KMS-11 (cell line): Measurements from ENCODE around the gene PTTG2.

ENCODE experiments used
- H2AFZ ChIP-seq: fragments of 200-600 bp; sonication (generic); 2 replicates; pipeline ENCODE4 v1.6.1; 2016; ENCODE audit warnings: antibody characterized with exemption, mixed run types, low read depth
- H3K27ac ChIP-seq: fragments of 200-600 bp; sonication (generic); 2 replicates; pipeline ENCODE4 v1.6.1; 2016; ENCODE audit warnings: mild to moderate bottlenecking, mixed run types
- H3K27me3 ChIP-seq: fragments of 200-600 bp; sonication (generic); 2 replicates; pipeline ENCODE4 v1.6.1; 2017; ENCODE audit warnings: mild to moderate bottlenecking, low read depth, mixed run types, moderate library complexity; ENCODE audit not compliant: insufficient read depth
- H3K36me3 ChIP-seq: fragments of 200-600 bp; sonication (generic); 2 replicates; pipeline ENCODE4 v1.6.1; 2017; ENCODE audit warnings: mild to moderate bottlenecking, mixed run types; ENCODE audit not compliant: insufficient read depth
- H3K4me1 ChIP-seq: fragments of 200-600 bp; sonication (generic); 2 replicates; pipeline ENCODE4 v1.6.1; 2016; ENCODE audit warnings: mild to moderate bottlenecking, low read depth, mixed run types; ENCODE audit not compliant: poor library complexity, severe bottlenecking
- H3K4me2 ChIP-seq: fragments of 200-600 bp; sonication (generic); 2 replicates; pipeline ENCODE4 v1.7.0; 2016; ENCODE audit warnings: mild to moderate bottlenecking, mixed run types
- H3K4me3 ChIP-seq: fragments of 200-600 bp; sonication (generic); IDR thresholded peaks from 2 replicates; pipeline ENCODE4 v1.6.1; 2017; ENCODE audit warnings: low read depth, low read length, mixed read lengths; ENCODE audit not compliant: insufficient read depth
- H3K79me2 ChIP-seq: fragments of 200-600 bp; sonication (generic); 2 replicates; pipeline ENCODE4 v1.6.1; 2016; ENCODE audit warnings: low read depth, mixed run types; ENCODE audit not compliant: insufficient read depth
- H3K9ac ChIP-seq: fragments of 200-600 bp; sonication (generic); 2 replicates; pipeline ENCODE4 v1.6.1; 2016; ENCODE audit warnings: mild to moderate bottlenecking, mixed run types
- H4K20me1 ChIP-seq: fragments of 200-600 bp; sonication (generic); 2 replicates; pipeline ENCODE4 v1.6.1; 2016; ENCODE audit warnings: mild to moderate bottlenecking, mixed run types; ENCODE audit not compliant: insufficient read depth
- CTCF ChIP-seq: fragments of 200-600 bp; sonication (generic); conservative IDR thresholded peaks from 2 replicates; pipeline ENCODE4 v1.6.1; 2017; ENCODE audit warnings: low read depth, mild to moderate bottlenecking, antibody characterized with exemption, low read length, moderate library complexity, mixed read lengths

The PTTG2 gene

GRCh38 chr4:37978248-37978924 lies 18.2 kb downstream of the PTTG2 start:
- Histone ChIP-seq H3K4me1 (peaks cover 24% of the 10 kb centered on the region), H4K20me1 (no peaks in the 10 kb centered on the region), H3K4me2 (peak overlapping the region; percentile 80), H3K4me3 (no peak overlapping the region), H3K27ac (no peak overlapping the region), H2AFZ (peak overlapping the region; percentile 68; the same call in 1 of the 2 replicates), H3K36me3 (no peaks in the 10 kb centered on the region), H3K9ac (peak overlapping the region; percentile 39; the same call in 1 of the 2 replicates), H3K79me2 (no peaks in the 10 kb centered on the region), H3K27me3 (no peaks in the 10 kb centered on the region)
- TF ChIP-seq CTCF, result no peak

- no peak overlapping the region for H3K27ac ChIP-seq
- no peak overlapping the region for H3K4me2 ChIP-seq
- no peaks in the 10 kb centered on the region for H3K27me3 ChIP-seq
- peaks cover 24% of the 10 kb centered on the region for H3K4me1 ChIP-seq
- TF ChIP-seq CTCF, result no peak
- H3K4me3 ChIP-seq, result no peak overlapping the region
- no peak overlapping the region for H3K9ac ChIP-seq
- no peaks in the 10 kb centered on the region for H3K36me3 ChIP-seq
- no peak overlapping the region for H2AFZ ChIP-seq
- no peaks in the 10 kb centered on the region for H4K20me1 ChIP-seq
- no peaks in the 10 kb centered on the region for H3K79me2 ChIP-seq
Observed at GRCh38 chr4:37980246-37980645, 20.0 kb downstream of the PTTG2 start.

GRCh38 chr4:37981425-37981824 lies 21.2 kb downstream of the PTTG2 start:
- H2AFZ ChIP-seq, result no peak overlapping the region
- no peaks in the 10 kb centered on the region for H3K27me3 ChIP-seq
- no peaks in the 10 kb centered on the region for H3K79me2 ChIP-seq
- H3K4me1 ChIP-seq, result peaks cover 24% of the 10 kb centered on the region
- no peak overlapping the region for H3K4me2 ChIP-seq
- H3K9ac ChIP-seq, result no peak overlapping the region
- no peaks in the 10 kb centered on the region for H3K36me3 ChIP-seq
- no peak for TF ChIP-seq CTCF
- no peak overlapping the region for H3K4me3 ChIP-seq
- no peak overlapping the region for H3K27ac ChIP-seq
- H4K20me1 ChIP-seq, result no peaks in the 10 kb centered on the region

GRCh38 chr4:37981844-37982720 lies 21.9 kb downstream of the PTTG2 start:
- no peaks in the 10 kb centered on the region for H3K36me3 ChIP-seq
- no peaks in the 10 kb centered on the region for H4K20me1 ChIP-seq
- H3K4me3 ChIP-seq, result no peak overlapping the region
- no peak overlapping the region for H3K9ac ChIP-seq
- H3K4me1 ChIP-seq, result peaks cover 24% of the 10 kb centered on the region
- no peaks in the 10 kb centered on the region for H3K27me3 ChIP-seq
- no peak overlapping the region for H3K4me2 ChIP-seq
- no peak overlapping the region for H2AFZ ChIP-seq
- TF ChIP-seq CTCF, result no peak
- no peaks in the 10 kb centered on the region for H3K79me2 ChIP-seq
- H3K27ac ChIP-seq, result no peak overlapping the region
